Right lobe of liver (tissue), 6 donors: ENCODE data around the gene DGKI. TPM values are rescaled to one million over a fixed set of nuclear protein-coding genes. Genes with fewer than 3 reads are reported as not detected.

Source experiments
- ATAC-seq, 4 donors: fragments of 200-7000 bp; cut with Tn5 transposase; one replicate each; pipeline ENCODE4 v1.9.1; 2020; ENCODE audit warnings: mild to moderate bottlenecking in 4 of 4, moderate library complexity in 4 of 4
- DNase-seq, 3 donors: peaks; one replicate each; pipeline ENCODE4 v3.0.0-alpha.2; 2020
- H3K27ac ChIP-seq, 3 donors: fragments of 200-600 bp; one replicate each; pipeline ENCODE4 v1.8.0; 2022
- H3K27me3 ChIP-seq, 2 donors: fragments of 200-600 bp; one replicate each; pipeline ENCODE4 v1.8.0; 2022
- H3K36me3 ChIP-seq, 4 donors: fragments of 200-600 bp; sonication (generic) in 1 of 4; one replicate each; pipeline versions ENCODE4 v1.5.1 to v1.8.0; 2017 to 2022; ENCODE audit warnings: control low read depth in 1 of 4
- H3K4me1 ChIP-seq, 4 donors: fragments of 200-600 bp; sonication (generic) in 1 of 4; one replicate each; pipeline versions ENCODE4 v1.5.1 to v1.8.0; 2017 to 2022; ENCODE audit warnings: control low read depth in 1 of 4
- H3K4me3 ChIP-seq, 3 donors: fragments of 200-600 bp; one replicate each; pipeline ENCODE4 v1.8.0; 2022
- H3K9me3 ChIP-seq, 4 donors: fragments of 200-600 bp; sonication (generic) in 1 of 4; one replicate each; pipeline versions ENCODE4 v1.5.1 to v1.8.0; 2017 to 2022; ENCODE audit warnings: control low read depth in 1 of 4
- POLR2A ChIP-seq: fragments of 450-650 bp; IDR thresholded peaks from one replicate; pipeline ENCODE4 v1.6.1; 2017; ENCODE audit warnings: antibody characterized with exemption, mild to moderate bottlenecking
- WGBS: methylation state at CpG from one replicate; pipeline ENCODE4 v1.1.6; 2018; ENCODE audit warnings: low coverage, low lambda C conversion rate; ENCODE audit not compliant: insufficient coverage; ENCODE audit errors: missing lambda C conversion rate; 5-methylcytosine and 5-hydroxymethylcytosine counted together
- intact Hi-C, 2 donors: fragments of 100-400 bp; cut with DNase I; formaldehyde crosslinking; loops; one replicate each; pipeline versions ENCODE4 v1.11.2 to v1.14.1; 2022
- total RNA-seq, 6 experiments: library from RNA; depleted of rRNA in 2 of 6; stranded (reverse); fragments of >200 nt in 2 of 6; fragmentation: NEBNext Ultra II Directional in 3 of 6; extraction: Animal tissue kit (Norgen Biotek cat#: 25700) in 3 of 6; gene quantifications; one replicate each; pipeline versions ENCODE4 v1.1.0 to v1.2.4, GENCODE V29; 2016 to 2023
- TF ChIP-seq, protein P1 (sequence below), 4 donors: fragments of 200-600 bp in 3 of 4; fragments of 450-650 bp in 1 of 4; IDR thresholded peaks; one replicate each; pipeline versions ENCODE4 v1.5.1 to v1.8.0; 2016 to 2022; ENCODE audit warnings: antibody characterized with exemption in 4 of 4, mild to moderate bottlenecking in 2 of 4
- donor health status: DM: no; HTN: yes; CAD: no.
- donor health status: DM: no; HTN: no; CAD: no.
- donor health status: DM: no; HTN: no; CAD: no.
- donor health status: DM: no; HTN: yes; CAD: no.
- donor health status: DM: no; HTN: yes; CAD: no.

The DGKI gene
- total RNA-seq, 6 experiments from 2014 or later: 0.05 to 0.35 (median 0.06) TPM; not detected in 1

DNA sequence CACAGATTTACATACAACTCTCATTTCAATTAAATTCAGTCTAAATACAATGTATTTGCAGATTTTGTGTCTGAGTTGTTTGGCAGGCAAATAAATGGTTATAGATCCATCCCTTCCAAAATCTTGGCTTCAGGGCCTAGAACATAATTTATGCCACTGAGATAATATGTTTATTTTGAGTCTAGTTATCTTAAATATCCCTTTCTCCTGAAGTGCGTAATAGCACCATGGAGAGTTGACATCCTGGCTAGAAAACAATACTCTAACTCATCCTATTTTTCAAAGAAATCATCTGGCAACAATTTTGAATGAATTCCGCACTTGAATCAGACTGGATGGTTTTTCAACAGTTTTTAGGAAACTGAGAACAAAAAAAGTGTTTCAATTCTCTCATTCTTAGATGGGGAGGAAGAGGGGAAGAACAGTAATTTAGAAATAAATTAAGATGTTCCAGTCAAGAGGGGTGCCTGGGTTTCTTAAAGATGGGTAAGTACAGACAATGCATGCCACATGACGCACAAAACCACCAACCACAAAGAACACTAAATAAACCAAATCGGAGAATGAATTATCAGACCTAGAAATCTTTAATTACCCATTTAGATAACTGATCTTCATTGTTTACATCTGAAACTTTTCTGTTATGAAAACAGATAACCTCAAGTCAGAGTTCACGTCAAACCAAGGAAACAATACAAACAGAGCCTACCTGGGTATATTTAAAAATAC is 274.6 kb downstream of the DGKI start:
- WGBS: 62% methylated on average over 5 of the region's 5 CpGs
- no peak for ATAC-seq
- Histone ChIP-seq H3K4me3 (no peak overlapping the region), H3K36me3 (no peaks in the 10 kb centered on the region), H3K4me1 (no peaks in the 10 kb centered on the region), H3K27ac (no peak overlapping the region), H3K9me3 (no peaks in the 10 kb centered on the region), H3K27me3 (no peaks in the 10 kb centered on the region)
- no peak for TF ChIP-seq POLR2A
- TF ChIP-seq, protein P1, sequence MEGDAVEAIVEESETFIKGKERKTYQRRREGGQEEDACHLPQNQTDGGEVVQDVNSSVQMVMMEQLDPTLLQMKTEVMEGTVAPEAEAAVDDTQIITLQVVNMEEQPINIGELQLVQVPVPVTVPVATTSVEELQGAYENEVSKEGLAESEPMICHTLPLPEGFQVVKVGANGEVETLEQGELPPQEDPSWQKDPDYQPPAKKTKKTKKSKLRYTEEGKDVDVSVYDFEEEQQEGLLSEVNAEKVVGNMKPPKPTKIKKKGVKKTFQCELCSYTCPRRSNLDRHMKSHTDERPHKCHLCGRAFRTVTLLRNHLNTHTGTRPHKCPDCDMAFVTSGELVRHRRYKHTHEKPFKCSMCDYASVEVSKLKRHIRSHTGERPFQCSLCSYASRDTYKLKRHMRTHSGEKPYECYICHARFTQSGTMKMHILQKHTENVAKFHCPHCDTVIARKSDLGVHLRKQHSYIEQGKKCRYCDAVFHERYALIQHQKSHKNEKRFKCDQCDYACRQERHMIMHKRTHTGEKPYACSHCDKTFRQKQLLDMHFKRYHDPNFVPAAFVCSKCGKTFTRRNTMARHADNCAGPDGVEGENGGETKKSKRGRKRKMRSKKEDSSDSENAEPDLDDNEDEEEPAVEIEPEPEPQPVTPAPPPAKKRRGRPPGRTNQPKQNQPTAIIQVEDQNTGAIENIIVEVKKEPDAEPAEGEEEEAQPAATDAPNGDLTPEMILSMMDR (IDR thresholded peaks at IDR 0.05): no peak
- DNase-seq: no peak
- intact Hi-C loops: no loop called here

DNA sequence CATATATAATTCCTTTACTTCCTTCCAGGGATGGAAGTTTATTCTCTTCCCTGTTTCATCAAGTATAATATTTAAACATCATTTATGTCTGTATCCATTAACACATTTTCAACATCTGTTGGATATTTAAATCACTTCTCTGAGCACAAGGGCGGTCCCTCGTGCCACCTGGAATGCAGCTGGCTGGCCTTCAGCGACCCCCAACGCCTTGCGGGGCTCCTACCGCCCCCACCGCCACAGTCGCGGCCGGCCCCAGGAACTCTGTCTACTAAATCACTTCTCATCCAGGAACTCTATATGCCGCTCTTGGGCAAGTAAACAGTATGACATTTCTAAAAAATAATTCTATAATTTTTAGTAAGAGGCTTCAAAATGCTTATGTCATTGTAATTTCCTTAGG is 282.1 kb downstream of the DGKI start:
- intact Hi-C loops: no loop called here
- TF ChIP-seq, protein P1 (IDR thresholded peaks at IDR 0.05): no peak
- TF ChIP-seq POLR2A: no peak
- H3K36me3 ChIP-seq: no peaks in the 10 kb centered on the region
- no peaks in the 10 kb centered on the region for H3K4me1 ChIP-seq
- no peaks in the 10 kb centered on the region for H3K27me3 ChIP-seq
- DNase-seq (no peak), ATAC-seq (no peak)
- no peaks in the 10 kb centered on the region for H3K9me3 ChIP-seq
- 54% methylated on average over 10 of the region's 11 CpGs for WGBS
- H3K27ac ChIP-seq: no peak overlapping the region
- H3K4me3 ChIP-seq: no peak overlapping the region

DNA sequence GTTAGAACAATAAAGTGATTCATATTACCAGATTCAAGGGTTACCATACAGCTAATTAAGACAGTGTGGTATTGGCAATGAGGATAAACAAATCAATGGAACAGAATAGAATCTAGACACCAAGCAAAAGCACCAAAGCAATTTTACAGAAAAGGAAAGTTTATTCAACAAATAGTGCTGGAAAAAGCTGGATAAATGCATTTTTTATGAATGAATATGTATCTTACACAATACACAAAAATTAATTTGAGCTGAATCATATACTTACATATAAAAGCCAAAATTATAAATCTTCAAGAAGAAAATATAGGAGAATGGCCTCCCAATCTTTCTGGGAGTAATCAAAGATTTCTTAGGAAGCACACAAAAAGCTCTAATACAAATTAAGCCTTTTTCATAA is 282.8 kb downstream of the DGKI start:
- TF ChIP-seq POLR2A: no peak
- TF ChIP-seq, protein P1 (IDR thresholded peaks at IDR 0.05): no peak
- H3K27ac ChIP-seq: no peak overlapping the region
- no peaks in the 10 kb centered on the region for H3K27me3 ChIP-seq
- DNase-seq (no peak), ATAC-seq (no peak)
- intact Hi-C loops: no loop called here
- no peak overlapping the region for H3K4me3 ChIP-seq
- H3K36me3 ChIP-seq: no peaks in the 10 kb centered on the region
- H3K4me1 ChIP-seq: no peaks in the 10 kb centered on the region
- H3K9me3 ChIP-seq: no peaks in the 10 kb centered on the region

DNA sequence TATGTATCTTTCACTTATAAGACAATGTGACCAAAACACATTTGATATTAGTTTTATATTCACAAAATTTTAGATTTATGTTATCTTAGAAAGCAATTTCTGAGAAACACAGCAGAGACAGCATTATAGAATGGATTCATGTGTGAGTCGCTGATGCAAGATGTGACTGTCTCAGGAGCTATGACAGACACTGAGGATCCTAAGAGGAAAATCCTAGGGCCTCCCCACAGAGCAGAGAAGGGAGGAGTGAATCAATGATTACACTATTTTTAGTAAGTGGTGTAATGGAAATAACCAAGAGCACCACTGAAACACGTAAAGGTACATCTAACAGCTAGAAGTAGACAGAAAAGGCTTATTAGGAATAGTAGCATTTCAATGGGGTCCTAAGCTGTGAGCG is 299.3 kb downstream of the DGKI start:
- TF ChIP-seq POLR2A: no peak
- no peak for DNase-seq
- intact Hi-C loops: no loop called here

DNA sequence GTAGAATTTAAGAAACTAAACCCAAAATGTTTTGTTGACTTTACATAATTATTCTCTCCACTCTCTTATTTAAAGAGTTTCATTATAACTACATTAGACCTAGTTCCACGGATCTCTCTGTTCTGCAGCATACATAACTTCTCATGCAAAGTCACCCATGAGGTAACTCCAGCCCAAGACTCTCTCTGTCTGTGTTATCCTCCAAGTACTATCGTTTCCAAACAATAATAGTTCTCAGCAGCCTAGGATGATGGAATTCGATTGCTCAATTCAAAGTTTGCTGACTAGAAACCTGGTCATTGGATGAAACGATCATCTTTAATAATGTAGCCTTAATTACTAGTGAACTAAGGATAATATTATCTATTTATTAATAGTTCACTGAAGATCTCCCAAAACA is 300.1 kb downstream of the DGKI start:
- TF ChIP-seq POLR2A: no peak
- TF ChIP-seq, protein P1 (IDR thresholded peaks at IDR 0.05): no peak
- H3K4me3 ChIP-seq: no peak overlapping the region
- no peaks in the 10 kb centered on the region for H3K36me3 ChIP-seq
- no peaks in the 10 kb centered on the region for H3K27me3 ChIP-seq
- H3K4me1 ChIP-seq: no peaks in the 10 kb centered on the region
- 52% methylated on average over 4 of the region's 4 CpGs for WGBS
- no peak overlapping the region for H3K27ac ChIP-seq
- no peaks in the 10 kb centered on the region for H3K9me3 ChIP-seq
- intact Hi-C loops: no loop called here
- DNase-seq (no peak), ATAC-seq (no peak)

More for the DNA sequence above, 299.3 kb downstream of the DGKI start:
- Histone ChIP-seq H3K36me3 (no peaks in the 10 kb centered on the region), H3K27ac (no peak overlapping the region), H3K4me1 (no peaks in the 10 kb centered on the region), H3K27me3 (no peaks in the 10 kb centered on the region), H3K4me3 (no peak overlapping the region), H3K9me3 (no peaks in the 10 kb centered on the region)
- WGBS: 56% methylated on average over 3 of the region's 3 CpGs
- no peak for ATAC-seq
